ENCODE measurements around the gene FAF1.
A peak's percentile ranks its signal among the peaks of the same experiment; 100 is the strongest.
"Not testable (repeated sequence)": the region's sequence is repeated elsewhere in the genome, so short reads cannot be mapped to it uniquely, and the experiment has no call there.

FAF1 gene

GRCh38 chr1:50531027-50531426 is 429.0 kb downstream of the FAF1 start:
- DNase-seq (ENCODE audit: extremely low spot score, insufficient read length, low read depth) = no peak
- no peak for FAIRE-seq

GRCh38 chr1:50529510-50529909 is 430.6 kb downstream of the FAF1 start:
- FAIRE-seq (no peak), DNase-seq (ENCODE audit: extremely low spot score, insufficient read length, low read depth) (no peak)

- not testable (repeated sequence) for FAIRE-seq; DNase-seq (ENCODE audit: extremely low spot score, insufficient read length, low read depth)
Measured at GRCh38 chr1:50527987-50528320, 432.1 kb downstream of the FAF1 start.

GRCh38 chr1:50527249-50527986 is 432.6 kb downstream of the FAF1 start:
- FAIRE-seq (peak; percentile 29), DNase-seq (ENCODE audit: extremely low spot score, insufficient read length, low read depth) (no peak)

- no peak for DNase-seq (ENCODE audit: extremely low spot score, insufficient read length, low read depth)
- FAIRE-seq = no peak
Measured at GRCh38 chr1:50526431-50526830, 433.6 kb downstream of the FAF1 start.

- DNase-seq (ENCODE audit: extremely low spot score, insufficient read length, low read depth) = no peak
- no peak for FAIRE-seq
Measured at GRCh38 chr1:50523548-50523947, 436.5 kb downstream of the FAF1 start.

- no peak for FAIRE-seq
Measured at GRCh38 chr1:50522691-50523342, 437.2 kb downstream of the FAF1 start.

GRCh38 chr1:50521703-50522102 is 438.4 kb downstream of the FAF1 start:
- DNase-seq (ENCODE audit: extremely low spot score, insufficient read length, low read depth) (no peak), FAIRE-seq (peak; percentile 36)

More at GRCh38 chr1:50522691-50523342, 437.2 kb downstream of the FAF1 start:
- no peak for DNase-seq (ENCODE audit: extremely low spot score, insufficient read length, low read depth)

- FAIRE-seq = no peak
- DNase-seq (ENCODE audit: extremely low spot score, insufficient read length, low read depth) = no peak
Measured at GRCh38 chr1:50517488-50517887, 442.6 kb downstream of the FAF1 start.

- no peak for FAIRE-seq
- DNase-seq (ENCODE audit: extremely low spot score, insufficient read length, low read depth) = no peak
Measured at GRCh38 chr1:50516056-50516455, 444.0 kb downstream of the FAF1 start.

- DNase-seq (ENCODE audit: extremely low spot score, insufficient read length, low read depth) = no peak
- no peak for FAIRE-seq
Measured at GRCh38 chr1:50508040-50508586, 452.0 kb downstream of the FAF1 start.

GRCh38 chr1:50505427-50505826 is 454.6 kb downstream of the FAF1 start:
- DNase-seq (ENCODE audit: extremely low spot score, insufficient read length, low read depth) = no peak
- FAIRE-seq = no peak

GRCh38 chr1:50503515-50503914 is 456.6 kb downstream of the FAF1 start:
- DNase-seq (ENCODE audit: extremely low spot score, insufficient read length, low read depth) = no peak

GRCh38 chr1:50502147-50502546 is 457.9 kb downstream of the FAF1 start:
- FAIRE-seq = no peak

More at GRCh38 chr1:50503515-50503914, 456.6 kb downstream of the FAF1 start:
- no peak for FAIRE-seq

GRCh38 chr1:50497007-50497406 is 463.1 kb downstream of the FAF1 start:
- DNase-seq (ENCODE audit: extremely low spot score, insufficient read length, low read depth) (no peak), FAIRE-seq (no peak)

More at GRCh38 chr1:50502147-50502546, 457.9 kb downstream of the FAF1 start:
- no peak for DNase-seq (ENCODE audit: extremely low spot score, insufficient read length, low read depth)

- DNase-seq (ENCODE audit: extremely low spot score, insufficient read length, low read depth) = no peak
- no peak for FAIRE-seq
Measured at GRCh38 chr1:50493710-50494109, 466.4 kb downstream of the FAF1 start.

- no peak for DNase-seq (ENCODE audit: extremely low spot score, insufficient read length, low read depth)
- FAIRE-seq = no peak
Measured at GRCh38 chr1:50492142-50492541, 467.9 kb downstream of the FAF1 start.

GRCh38 chr1:50491142-50491541 is 468.9 kb downstream of the FAF1 start:
- no peak for DNase-seq (ENCODE audit: extremely low spot score, insufficient read length, low read depth)
- FAIRE-seq = no peak

GRCh38 chr1:50490640-50491039 is 469.4 kb downstream of the FAF1 start:
- no peak for DNase-seq (ENCODE audit: extremely low spot score, insufficient read length, low read depth)
- no peak for FAIRE-seq

GRCh38 chr1:50488876-50489275 is 471.2 kb downstream of the FAF1 start:
- DNase-seq (ENCODE audit: extremely low spot score, insufficient read length, low read depth) (no peak), FAIRE-seq (no peak)

- no peak for DNase-seq (ENCODE audit: extremely low spot score, insufficient read length, low read depth)
- FAIRE-seq = no peak
Measured at GRCh38 chr1:50488356-50488755, 471.7 kb downstream of the FAF1 start.
